ENCODE measurements around the gene SPRING1.

The SPRING1 gene

GRCh38 chr12:116777245-116777644 lies 39.4 kb upstream of the SPRING1 start:
- TF ChIP-seq MYC (IDR thresholded peaks at IDR 0.05; ENCODE audit: low read depth, low read length) (no peak), POLR2A (IDR thresholded peaks at IDR 0.05; ENCODE audit: extremely low read depth, insufficient read length) (no peak), MAX (IDR thresholded peaks at IDR 0.05; ENCODE audit: low read depth, low read length) (no peak), CTCF (IDR thresholded peaks at IDR 0.05; ENCODE audit: low read depth, low read length) (no peak)
- H3K4me3 ChIP-seq (ENCODE audit: low read depth, low read length), result no peak overlapping the region
- no peak for DNase-seq (ENCODE audit: low read depth)

- TF ChIP-seq CTCF (IDR thresholded peaks at IDR 0.05; ENCODE audit: low read depth, low read length) (no peak), MYC (IDR thresholded peaks at IDR 0.05; ENCODE audit: low read depth, low read length) (no peak), POLR2A (IDR thresholded peaks at IDR 0.05; ENCODE audit: extremely low read depth, insufficient read length) (no peak), MAX (IDR thresholded peaks at IDR 0.05; ENCODE audit: low read depth, low read length) (no peak)
- DNase-seq (ENCODE audit: low read depth), result peak; percentile 38
- H3K4me3 ChIP-seq (ENCODE audit: low read depth, low read length), result no peak overlapping the region
These were observed 36.2 kb upstream of the SPRING1 start for GRCh38 chr12:116774020-116774419.

- no peak overlapping the region for H3K4me3 ChIP-seq (ENCODE audit: low read depth, low read length)
- DNase-seq (ENCODE audit: low read depth), result peak; percentile 30
- no peak for TF ChIP-seq CTCF (IDR thresholded peaks at IDR 0.05; ENCODE audit: low read depth, low read length)
- TF ChIP-seq MAX (IDR thresholded peaks at IDR 0.05; ENCODE audit: low read depth, low read length), result no peak
- no peak for TF ChIP-seq POLR2A (IDR thresholded peaks at IDR 0.05; ENCODE audit: extremely low read depth, insufficient read length)
- TF ChIP-seq MYC (IDR thresholded peaks at IDR 0.05; ENCODE audit: low read depth, low read length), result no peak
These were observed 35.4 kb upstream of the SPRING1 start for GRCh38 chr12:116773276-116773731.

- TF ChIP-seq CTCF (IDR thresholded peaks at IDR 0.05; ENCODE audit: low read depth, low read length) (no peak), MYC (IDR thresholded peaks at IDR 0.05; ENCODE audit: low read depth, low read length) (no peak), POLR2A (IDR thresholded peaks at IDR 0.05; ENCODE audit: extremely low read depth, insufficient read length) (no peak), MAX (IDR thresholded peaks at IDR 0.05; ENCODE audit: low read depth, low read length) (no peak)
- no peak overlapping the region for H3K4me3 ChIP-seq (ENCODE audit: low read depth, low read length)
- DNase-seq (ENCODE audit: low read depth), result no peak
These were observed 33.8 kb upstream of the SPRING1 start for GRCh38 chr12:116771651-116772050.

GRCh38 chr12:116766746-116767145 lies 28.9 kb upstream of the SPRING1 start:
- DNase-seq (ENCODE audit: low read depth), result no peak
- no peak overlapping the region for H3K4me3 ChIP-seq (ENCODE audit: low read depth, low read length)
- no peak for TF ChIP-seq CTCF (IDR thresholded peaks at IDR 0.05; ENCODE audit: low read depth, low read length)

- H3K4me3 ChIP-seq (ENCODE audit: low read depth, low read length), result no peak overlapping the region
- DNase-seq (ENCODE audit: low read depth), result no peak
- TF ChIP-seq MYC (IDR thresholded peaks at IDR 0.05; ENCODE audit: low read depth, low read length) (no peak), MAX (IDR thresholded peaks at IDR 0.05; ENCODE audit: low read depth, low read length) (no peak), POLR2A (IDR thresholded peaks at IDR 0.05; ENCODE audit: extremely low read depth, insufficient read length) (no peak), CTCF (IDR thresholded peaks at IDR 0.05; ENCODE audit: low read depth, low read length) (no peak)
These were observed 28.4 kb upstream of the SPRING1 start for GRCh38 chr12:116766285-116766684.

Measured in NB4 (cell line).